Stimulated activated CD4-positive, alpha-beta T cell treated with anti-CD3 and anti-CD28 coated beads, Interleukin-1b, Interleukin-23, amount 100 ng/mL, for 1 hour (primary cell): ENCODE measurements around the gene NFAM1.

Experiments
- DNase-seq, 2 donors: peaks; one replicate each; pipeline ENCODE4 v3.0.0-alpha.2; 2020; ENCODE audit warnings: low read depth in 2 of 2

NFAM1 gene

GRCh38 chr22:42334875-42335512 is 97.2 kb downstream of the NFAM1 start:
- no peak for DNase-seq

DNA sequence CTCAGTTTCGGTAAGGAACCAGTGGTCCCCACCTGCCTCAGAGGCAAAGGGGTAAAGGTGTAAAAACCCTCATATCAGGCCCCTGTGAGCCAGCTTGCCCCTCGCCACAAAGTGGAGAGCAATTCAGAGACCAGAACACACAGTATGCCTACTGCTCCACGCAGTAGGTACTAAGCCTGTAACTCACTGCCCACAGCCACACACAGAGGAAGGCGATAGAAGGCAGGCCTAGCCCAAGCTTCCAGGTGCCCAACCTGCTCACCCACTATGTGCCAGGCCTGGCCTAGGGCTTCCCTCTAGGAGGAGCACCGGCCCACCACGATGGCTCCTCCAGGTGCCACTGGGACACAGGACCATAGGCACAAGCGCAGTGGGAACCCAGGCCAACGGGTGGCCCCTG is 98.7 kb downstream of the NFAM1 start:
- DNase-seq: no peak

GRCh38 chr22:42332089-42332488 is 100.1 kb downstream of the NFAM1 start:
- DNase-seq: no peak

- DNase-seq: no peak
These were observed 101.2 kb downstream of the NFAM1 start for GRCh38 chr22:42331014-42331413.
